GM19467 (cell line): ENCODE data around the gene SCEL.
A peak's percentile ranks its signal among the peaks of the same experiment; 100 is the strongest.

ENCODE experiments used
- ATAC-seq: cut with Tn5 transposase; IDR thresholded peaks from one replicate; pipeline ENCODE4 v1.9.1; 2021; ENCODE audit warnings: mild to moderate bottlenecking, moderate library complexity; ENCODE audit not compliant: unreplicated experiment

The SCEL gene

DNA sequence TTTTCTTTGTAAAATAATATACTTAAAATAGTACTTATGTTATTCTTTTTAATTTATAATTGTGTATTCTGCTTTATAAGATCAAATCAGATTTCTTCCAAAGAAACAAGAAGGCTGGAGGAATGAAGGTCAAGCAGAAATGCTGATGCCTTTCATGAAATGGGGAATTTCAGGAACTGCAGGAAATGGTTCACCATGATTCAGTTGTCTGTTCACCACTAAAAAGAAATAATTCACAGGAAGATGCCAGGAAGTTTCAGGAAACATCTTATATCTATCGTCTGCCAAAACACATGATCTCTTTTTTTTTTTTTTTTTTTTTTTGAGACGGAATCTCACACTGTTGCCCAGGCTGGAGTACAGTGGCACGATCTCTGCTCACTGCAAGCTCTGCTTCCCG lies 15.7 kb upstream of the SCEL start:
- no peak for ATAC-seq

DNA sequence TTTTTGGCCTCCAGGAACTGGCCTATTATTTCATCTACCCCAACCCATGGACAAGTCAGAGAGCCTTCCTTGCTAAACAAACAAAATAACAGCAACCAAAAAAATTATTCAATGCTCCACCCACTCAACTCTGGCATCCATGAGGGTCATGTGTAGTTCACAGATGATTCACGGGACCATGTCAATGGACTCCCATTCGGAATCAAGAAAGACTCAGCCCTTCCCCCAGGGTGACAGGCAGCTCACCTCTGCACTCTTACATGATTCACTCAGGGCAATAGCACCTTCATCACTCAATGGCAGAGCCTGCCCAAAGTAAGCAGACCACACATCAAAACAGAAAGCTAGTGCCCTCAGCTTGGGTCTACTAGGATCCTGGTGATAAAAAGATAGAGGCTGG lies 14.3 kb upstream of the SCEL start:
- ATAC-seq: no peak

DNA sequence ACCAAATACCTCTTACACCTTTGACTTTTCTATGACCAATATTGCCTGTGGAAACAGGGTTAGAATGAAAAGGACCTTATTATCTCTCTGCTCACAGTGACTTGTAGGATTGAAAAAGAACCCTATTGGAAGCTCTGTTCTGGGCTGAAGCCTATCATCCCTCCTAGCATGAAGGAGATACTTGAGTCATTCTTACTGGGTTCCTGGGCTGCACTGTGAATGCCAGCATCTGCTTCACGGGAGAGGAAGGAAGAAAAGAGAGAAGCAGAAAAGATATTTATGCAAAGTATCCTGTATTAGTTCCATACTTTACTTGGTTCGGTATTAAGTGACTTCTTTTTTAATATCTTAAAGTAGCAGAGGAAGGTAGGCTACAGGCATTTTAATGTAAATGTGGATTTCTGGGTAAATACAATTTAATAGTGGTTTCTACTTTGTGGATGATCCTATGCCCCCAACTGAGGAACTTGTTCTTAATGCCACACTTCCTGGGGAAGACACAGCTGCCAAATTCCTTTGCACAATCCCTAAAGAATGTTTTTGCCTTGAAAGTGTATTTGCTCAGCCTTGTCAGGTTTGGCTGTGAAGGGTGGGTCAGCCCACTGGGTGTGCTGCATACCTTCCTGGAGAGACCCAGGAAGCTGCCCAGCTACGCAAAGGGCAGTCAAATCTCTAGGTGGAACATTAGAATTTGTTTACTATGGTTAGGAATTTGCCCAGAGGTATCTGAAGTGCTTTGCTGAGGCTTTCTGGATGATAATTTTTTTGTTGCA lies 13.7 kb upstream of the SCEL start:
- no peak for ATAC-seq

DNA sequence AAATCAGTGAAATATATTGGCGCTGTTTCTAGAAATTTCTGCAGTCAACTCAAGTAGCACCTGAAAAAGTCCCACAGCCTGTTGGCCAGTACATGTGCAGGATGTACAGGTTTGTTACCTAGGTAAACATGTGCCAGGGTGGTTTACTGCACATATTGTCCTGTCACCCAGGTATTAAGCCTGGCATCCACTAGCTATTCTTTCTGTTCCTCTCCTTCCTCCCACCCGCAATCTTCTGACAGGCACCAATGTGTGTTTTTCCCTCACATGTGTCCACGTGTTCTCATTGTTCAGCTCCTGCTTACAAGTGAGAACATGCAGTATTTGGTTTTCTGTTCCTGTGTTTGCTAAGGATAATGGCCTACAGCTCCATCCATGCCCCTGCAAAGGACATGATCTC lies 13.1 kb upstream of the SCEL start:
- no peak for ATAC-seq

DNA sequence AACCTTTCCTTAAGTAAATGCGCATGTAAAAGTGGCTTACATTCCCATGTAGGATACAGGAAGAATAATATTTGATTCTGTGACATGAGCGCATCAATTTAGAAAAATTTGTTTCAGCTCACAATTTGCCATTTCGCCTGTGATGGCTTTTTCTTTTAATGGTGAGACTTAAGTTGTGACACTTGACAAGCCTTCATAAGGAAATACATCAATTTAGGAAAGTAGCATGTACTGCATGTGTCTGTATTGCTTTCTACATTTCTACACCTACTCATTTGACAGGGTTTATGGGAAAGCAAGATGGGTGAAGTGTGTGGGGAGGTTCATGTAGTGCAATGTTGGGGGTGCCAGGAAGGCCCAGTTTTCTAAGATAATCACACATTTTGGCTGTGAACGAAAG lies 12.1 kb upstream of the SCEL start:
- ATAC-seq: no peak

DNA sequence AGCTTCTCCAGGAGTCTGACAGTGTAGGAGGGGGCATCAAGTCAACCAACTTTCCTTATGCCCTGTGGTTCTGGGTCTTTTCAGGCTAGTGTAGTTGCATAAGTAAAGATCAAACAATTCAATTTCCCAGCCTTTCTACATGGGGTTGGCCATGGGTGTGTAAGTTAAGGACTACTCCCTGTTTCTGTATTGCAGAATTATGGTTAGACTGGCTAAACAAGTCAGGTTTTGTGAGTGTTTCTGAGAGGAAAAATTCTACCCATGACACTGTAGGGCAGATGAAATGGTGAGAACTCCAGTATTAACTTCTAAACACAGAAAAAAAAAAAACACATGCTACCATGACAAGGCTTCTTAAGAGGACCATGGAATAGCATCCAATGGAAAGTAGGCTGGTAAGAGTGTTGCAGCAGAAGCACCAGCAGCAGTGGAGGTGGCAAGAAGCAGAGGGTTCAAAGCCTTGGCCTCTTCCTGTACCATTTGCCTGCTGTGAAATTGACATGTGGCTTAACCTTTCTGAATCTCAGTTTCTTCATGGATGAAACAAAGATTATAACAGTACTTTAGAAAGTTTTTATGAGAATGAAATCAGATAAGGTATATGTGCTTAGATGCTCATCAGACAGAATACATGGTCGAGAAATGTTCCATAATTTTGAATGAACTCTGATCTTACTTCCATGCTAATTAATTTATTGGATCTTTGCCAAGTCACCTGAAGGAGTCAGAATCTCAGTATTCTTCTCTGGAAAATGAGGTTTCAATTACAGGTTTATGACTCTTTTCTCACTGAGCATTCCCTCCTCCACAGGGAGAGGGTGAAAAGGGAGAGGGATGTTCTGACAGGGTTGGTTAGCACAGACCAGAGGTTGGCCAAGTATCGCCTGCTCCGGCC lies 11.4 kb upstream of the SCEL start:
- ATAC-seq: no peak

DNA sequence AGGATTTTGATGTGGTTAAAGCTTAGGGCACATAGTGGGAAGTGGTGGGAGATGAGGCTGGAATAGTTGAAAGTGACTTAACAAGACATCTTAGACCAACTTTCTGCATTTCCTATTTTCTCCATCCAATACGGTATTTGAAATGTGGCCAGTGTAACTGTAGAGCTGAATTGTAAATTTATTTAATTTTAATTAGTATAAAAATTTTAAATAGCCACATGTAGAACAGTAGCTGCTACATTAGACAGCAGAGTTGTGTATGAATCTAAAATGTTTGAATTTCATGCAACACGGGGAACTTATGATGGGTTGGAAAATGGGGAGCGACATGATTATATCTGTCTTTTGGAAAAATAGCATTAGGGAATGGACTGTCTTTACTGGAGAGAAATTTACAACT lies 7.1 kb upstream of the SCEL start:
- no peak for ATAC-seq

DNA sequence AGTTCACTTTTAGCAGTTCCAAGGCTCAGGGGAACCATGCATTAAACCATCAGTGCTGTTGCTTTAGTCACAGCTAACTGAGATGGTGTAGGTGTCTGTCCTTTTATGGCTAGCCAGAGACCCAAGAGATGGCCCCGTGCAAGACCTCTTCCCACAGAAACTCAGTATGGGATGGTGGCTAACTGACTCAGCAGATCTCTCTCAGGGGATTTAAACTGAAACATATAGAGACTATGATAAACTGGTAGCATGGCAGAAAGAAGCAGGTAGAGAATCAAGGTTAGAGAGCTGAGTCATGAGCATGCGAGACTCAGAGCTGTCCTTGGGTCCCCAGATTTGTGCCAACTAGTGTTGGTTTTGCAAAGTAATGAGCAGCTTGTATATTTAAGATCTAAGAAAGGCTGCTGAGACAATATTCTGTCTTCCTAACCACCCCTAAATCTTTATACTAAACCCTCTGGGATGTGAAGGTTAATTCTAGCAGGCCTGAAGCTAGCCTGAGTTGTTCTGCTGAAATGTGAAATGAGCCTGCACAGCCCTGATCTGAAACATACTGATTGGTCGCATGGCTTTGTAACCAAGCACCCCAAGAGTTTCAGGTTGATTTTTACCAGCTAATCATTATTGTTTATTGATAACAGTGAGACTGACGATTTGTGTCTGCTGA lies 6.5 kb upstream of the SCEL start:
- ATAC-seq: peak; percentile 74

DNA sequence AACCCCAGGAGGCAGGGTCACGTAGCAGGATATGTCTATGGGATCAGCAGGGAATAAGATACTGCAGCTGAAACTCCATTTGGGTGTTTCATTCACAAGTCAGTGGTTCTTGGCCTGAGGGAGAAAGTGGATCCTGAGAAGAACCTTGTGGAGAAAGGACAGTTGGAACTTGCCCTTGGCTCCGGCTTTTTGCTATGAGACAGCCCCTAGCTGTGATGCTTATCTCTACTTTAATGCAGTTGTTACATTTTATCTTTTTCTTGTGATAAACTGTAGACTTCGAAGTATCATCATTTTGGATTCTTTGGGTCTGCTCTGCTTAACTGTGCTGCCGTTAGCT lies 6.0 kb upstream of the SCEL start:
- ATAC-seq: no peak

DNA sequence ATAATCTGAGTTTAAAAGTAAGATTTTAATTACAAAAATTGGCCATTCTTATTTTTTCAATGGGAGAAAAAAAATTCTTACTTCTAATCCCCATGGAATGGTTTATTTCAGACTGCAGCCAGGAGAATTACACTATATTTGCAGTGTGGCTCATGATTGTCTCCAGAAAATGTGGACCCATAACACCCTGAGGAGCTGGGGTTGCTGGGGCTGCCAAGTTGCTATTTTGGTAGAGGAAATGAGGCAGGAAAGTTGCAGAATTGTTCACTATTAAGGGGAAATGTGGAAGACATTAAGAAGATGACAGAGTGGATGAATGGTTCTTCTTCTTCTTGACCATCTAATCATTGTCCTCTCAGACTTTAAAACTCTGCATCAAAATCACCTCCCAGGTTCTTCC lies 4.6 kb upstream of the SCEL start:
- no peak for ATAC-seq

DNA sequence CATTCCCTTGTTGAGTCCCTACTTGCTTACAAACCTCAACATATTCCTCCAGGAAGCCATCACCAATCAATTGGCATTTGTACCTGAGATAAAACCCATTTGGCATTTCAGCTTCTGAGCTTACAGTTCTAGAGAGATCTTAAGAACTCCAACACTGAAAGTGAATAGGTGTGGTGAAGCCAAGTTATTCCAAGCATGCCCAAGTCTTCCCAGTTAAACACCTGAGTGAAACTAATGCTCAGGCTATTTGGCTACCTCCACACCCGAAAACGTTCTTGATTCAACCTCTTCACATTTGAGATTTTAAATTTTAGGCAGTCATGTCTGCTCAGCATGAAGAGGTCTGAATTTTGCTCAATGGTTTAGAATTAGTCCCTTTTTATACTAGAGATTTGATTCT lies 2.5 kb upstream of the SCEL start:
- no peak for ATAC-seq

DNA sequence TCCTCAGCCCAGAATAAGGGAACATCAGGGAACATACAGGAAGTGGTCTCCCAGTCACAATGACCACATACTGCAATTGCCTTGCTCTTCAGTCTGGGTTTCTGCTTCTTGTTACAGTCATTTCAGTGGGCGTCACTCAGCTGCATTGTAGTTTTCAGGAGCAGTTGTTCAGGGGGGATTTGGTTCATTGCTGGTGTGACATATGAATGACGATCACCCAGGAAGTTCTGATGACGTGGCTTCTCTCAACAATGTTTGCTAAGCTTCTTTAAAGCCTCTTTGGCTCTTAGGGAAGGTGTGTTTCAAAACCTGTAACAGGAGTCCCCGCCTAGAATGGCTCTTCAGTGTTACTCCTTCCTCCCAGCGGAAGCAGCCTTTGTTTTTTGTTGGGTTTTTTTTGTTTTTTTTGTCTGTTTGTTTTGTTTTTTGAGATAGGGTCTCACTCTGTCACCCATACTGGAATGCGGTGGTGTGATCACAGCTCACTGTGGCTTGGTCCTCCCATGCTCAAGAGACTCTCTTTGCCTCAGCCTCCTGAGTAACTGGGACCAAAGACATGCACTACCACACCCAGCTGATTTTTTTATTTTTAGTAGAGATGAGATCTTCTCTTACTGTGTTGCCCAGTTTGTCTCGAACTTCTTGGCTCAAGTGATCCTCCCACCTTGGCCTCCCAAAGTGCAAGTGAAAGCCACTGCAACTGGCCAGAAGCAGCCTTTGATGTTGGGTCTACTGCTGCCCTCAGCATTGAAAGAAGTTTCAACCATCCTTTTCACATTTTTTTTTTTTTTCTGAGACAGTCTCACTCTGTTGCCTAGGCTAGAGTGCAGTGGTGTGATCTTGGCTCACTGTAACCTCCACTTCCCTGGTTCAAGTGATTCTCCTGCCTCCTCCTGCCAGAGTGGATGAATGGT lies 1.4 kb upstream of the SCEL start:
- no peak for ATAC-seq

DNA sequence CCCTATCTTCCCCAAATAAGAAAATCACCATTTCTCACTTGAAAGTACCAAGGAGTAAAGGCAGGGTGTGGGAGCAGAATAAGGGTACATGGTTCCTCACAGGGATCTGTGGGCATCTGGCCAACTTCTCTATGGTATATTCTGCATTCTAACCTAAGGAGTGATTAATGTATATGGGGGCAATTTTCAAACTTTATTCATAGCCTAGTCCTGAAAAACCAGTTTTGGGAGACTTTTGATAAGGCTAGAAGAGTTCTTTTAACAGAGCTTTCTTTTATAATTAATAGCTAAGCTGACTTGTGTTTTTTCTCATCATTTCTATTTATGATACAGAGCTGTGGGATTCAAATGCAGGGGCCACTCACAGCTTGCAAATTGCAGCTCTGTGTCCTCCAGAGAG lies 852 bp downstream of the SCEL start:
- no peak for ATAC-seq

DNA sequence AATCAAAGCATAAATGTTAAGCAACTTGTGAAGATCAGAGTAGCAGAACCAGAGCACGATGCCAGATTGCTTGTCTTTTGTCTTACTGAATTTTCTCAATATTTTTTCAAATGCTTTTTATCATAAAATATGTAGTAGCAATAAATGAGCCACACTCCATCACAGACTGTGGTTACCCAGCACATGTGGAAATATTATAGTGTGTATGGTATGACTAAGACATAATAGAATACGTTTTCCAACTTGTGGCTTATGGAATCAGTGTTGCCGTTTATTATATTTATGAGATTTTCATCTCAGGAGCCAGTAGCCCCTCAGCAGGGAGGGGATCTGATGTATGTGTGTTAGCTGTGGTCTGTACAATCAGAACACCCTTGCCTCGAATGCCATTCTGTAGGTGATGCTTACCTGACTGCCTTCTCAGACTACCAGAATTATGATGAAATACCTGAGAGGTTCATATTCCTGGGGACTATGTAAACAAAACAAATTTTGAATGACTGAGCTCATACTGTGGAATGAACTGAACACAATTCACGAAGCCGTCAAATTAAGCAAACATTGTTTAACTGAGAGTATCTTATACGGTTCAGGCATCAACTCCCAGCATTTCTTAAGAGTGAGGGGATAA lies 1.9 kb downstream of the SCEL start:
- no peak for ATAC-seq

DNA sequence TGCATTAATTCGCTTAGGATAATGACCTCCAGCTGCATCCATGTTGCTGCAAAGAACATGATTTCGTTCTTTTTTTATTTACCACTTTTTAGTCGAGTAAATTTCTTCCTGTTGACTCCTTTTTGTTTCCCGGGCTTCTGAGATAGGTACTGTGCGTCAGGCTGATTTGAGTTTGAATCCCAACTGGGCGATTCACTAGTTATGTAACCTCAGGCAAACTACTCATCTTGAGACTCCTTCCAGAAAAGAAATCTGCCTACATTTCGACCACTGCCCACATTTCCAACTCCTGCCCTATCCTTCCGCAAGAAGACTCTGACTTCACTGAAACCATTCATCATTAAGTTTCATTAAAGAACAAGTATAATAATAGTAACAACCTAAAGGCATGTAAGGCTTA lies 8.2 kb downstream of the SCEL start:
- no peak for ATAC-seq

DNA sequence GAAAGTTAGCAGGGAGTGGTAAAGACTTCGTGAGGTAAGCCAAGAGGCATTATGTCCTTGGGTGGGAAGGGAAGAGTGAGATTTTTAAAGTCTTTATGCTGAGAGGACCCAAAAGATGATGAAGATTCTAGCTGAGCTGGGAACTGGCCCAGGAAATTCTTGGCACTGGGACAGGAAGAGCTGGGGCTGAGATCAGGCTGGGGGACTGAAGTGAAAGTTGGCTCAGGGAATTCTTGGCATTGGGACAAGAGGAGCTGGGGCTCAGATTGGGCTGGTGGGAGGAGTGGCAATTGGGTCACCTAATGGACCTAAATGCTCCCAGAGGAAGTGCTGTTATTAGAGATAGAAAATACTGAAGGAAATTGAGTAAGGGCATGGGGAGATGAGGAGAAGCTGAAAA lies 8.8 kb downstream of the SCEL start:
- no peak for ATAC-seq

DNA sequence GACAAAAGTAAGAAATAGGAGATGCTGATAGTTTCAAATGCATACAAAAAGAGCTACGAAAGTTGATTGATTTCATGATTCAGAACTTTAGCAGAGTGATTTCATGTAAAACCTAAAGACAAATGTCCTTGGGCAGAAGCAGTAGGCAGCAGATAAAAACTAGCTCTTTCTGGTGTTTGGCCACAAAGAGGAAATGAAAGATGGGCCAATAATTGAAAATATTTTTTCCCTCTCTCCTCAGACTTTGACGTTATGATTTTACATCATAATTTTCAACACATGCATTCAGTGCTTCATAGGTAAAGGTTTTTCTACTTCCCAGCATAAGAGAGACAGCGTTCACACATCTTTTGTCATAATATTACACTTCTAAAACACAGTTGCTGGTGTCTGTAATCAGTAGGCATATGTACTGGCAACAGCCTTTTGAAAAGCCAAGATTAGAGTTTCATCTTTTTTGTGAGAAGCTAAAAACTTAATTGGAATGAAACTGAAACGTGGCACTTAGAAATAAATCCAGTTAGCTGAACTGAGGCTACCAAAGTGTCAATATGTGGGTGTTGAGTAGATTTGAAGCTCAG lies 9.3 kb downstream of the SCEL start:
- ATAC-seq: peak; percentile 45

DNA sequence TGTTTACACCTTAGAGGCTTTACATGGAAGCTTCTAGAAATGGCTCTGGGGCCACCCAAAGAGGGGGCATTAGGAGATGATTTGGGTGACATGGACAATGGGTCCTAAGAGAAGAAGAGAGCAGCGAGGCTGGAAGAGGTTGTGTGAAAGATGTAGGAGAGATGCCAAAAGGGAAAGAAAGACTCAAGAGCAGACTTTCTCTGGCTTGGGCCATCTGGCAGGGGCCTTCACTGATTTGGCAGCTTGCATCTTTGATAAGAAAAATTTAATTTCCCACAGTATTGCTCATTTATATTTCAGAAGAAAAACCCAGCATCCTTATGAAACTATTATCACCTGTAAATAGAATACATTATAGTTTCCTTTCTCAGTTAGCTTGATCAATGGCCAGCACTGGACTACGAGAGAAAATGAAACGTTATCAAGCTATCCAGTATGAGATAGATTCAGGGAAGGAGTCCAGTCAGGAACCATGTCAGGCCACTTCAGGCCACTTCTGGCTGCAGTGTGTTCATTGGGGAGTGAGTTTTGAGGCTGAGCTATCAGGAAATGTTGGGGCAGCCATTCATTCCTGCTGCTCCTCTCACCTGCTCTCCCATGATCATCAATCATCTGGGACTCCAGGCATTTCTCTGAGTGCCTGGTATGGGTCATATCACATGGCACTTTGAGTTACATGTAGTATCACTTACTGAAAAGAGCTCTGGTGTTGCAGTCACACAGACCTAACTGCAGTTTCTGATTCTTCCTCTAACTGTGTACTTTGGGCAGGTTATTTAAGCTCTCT lies 10.3 kb downstream of the SCEL start:
- no peak for ATAC-seq

DNA sequence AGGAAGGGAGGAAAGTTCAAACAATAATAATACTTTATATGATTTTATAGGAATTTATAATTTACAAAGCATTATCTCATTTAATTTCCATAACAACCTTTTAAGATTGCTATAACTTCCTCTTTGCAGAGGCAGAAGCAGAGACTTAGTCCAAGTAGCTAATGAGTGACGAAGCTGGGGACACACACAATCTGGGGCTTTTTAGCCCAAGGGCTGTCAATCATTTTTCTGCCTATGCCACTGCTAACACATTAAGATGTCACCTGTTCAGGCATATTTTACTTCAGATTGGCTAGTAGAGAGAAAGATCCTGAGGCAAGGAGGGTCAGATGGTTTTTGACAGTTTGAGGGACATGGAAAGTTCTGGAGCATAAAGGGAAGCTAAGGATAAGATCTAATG lies 12.6 kb downstream of the SCEL start:
- peak; percentile 65 for ATAC-seq
